ENCODE data around the gene GM2A.
A peak's percentile ranks its signal among the peaks of the same experiment; 100 is the strongest.
"Not testable (repeated sequence)": the region's sequence is repeated elsewhere in the genome, so short reads cannot be mapped to it uniquely, and the experiment has no call there.

GM2A gene

DNA sequence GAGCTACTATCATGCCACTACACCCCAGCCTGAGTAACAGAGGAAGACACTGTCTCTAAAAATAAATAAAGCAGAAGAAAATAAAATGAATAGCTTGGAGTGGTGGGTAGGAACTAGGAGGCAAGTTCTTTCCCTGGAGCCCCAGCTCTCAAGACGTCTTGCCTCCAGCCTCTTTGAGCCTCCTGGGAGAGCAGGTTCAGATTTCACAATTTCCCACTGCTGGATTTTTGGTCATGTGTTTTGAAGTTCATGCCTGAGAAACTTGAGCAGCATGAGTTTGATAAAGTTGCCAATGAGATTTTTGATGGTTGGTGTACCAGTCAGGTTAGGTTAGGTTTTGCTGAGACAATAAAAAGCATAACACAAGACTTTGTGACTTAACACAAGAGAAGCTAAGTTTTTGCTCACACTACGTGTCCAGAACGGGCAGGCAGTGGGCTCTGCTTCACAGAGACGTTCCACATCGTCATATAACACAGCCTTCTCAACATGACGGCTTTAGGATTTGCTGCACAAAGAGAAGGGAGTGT is 25.0 kb upstream of the GM2A start:
- DNase-seq (ENCODE audit: low read depth in 2 of 2), result no peak

DNA sequence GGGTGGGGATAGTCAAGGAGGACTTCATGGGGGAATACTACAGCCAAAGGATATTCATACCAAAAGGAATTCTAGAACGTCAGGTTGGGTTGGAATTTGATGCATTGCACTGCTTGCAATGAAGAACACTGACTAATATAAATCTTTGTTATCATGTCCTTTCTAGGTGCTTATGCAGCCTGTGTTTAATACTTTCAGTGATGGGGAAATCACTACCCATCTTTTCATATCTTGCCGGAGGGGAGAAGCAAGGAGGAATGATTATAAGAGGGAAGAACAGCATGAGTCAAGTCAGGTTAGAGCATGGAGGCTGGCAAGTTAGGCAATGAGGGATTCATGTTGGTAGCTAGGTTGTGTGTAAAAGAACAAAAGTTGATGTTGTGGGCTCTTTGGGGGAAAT is 24.0 kb upstream of the GM2A start:
- DNase-seq (ENCODE audit: low read depth in 2 of 2), result no peak

DNA sequence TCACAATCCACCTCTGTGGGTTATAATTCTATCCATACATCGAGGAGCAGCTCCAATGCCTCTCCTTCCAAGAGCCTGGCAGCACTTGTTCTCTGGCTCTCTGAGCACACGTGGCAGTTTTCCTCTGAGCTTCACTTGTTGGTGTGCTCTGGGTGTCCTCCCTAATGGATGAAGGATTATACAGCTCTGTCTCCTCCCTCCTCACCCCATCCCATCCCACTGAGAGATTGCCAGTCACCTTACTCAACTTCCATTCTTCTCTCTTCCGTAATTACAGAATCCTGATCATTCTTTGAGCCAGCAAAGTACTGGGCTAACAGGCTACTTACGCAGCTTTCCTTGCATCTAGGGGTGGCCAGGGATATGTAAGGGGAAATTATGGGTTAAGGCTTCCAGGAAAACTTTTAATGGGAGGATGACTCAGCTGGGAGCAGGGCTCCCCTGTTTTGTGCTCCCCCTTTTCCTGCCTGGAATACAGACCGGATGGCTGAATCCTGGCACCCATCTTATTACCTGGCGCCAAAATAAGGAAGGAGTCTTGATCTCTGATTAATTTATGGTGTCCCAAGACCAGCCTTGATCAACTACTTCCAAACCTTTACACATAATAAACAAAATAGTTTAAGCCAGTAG is 22.8 kb upstream of the GM2A start:
- no peak for DNase-seq (ENCODE audit: low read depth in 2 of 2)

DNA sequence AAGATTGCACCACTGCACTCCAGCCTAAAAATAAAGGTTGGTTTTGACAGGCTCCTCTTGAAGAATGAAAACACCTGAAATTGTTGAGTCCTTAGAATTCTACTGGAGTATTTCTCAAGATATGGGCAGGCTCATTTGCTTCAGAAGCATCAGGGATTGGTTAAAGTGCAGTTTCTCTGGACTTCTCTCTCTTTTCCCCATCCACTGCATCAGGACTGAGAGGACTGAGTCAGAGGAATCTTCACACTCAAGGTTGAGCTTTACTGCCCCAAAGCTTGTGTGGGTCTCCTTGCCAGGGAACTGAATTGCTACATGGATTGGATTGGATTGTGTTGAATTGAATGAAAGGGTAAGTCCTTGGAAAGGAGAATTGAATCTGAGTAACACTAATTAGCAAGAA is 21.6 kb upstream of the GM2A start:
- no peak for DNase-seq (ENCODE audit: low read depth in 2 of 2)

DNA sequence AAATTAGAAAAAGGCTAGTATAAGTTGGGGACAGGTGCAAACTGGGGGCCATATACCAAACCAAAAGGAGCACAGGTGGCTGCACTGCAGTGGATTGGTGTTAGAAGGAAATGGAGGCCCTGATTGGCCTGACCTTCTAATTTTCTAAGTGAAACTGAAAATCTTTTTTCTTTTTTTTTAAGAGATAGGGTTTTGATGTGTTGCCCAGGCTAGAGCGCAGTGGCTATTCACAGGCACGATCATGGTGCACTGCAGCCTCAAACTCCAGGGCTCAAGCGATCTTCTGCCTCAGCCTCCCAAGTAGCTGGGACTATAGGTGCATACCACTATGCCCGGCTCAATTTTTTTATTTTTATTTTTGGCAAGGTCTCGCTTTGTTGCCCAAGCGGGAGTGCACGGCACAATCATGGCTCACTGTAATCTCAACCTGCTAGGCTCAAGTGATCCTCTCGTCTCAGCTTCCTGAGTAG is 19.3 kb upstream of the GM2A start:
- no peak for DNase-seq (ENCODE audit: low read depth in 2 of 2)

DNA sequence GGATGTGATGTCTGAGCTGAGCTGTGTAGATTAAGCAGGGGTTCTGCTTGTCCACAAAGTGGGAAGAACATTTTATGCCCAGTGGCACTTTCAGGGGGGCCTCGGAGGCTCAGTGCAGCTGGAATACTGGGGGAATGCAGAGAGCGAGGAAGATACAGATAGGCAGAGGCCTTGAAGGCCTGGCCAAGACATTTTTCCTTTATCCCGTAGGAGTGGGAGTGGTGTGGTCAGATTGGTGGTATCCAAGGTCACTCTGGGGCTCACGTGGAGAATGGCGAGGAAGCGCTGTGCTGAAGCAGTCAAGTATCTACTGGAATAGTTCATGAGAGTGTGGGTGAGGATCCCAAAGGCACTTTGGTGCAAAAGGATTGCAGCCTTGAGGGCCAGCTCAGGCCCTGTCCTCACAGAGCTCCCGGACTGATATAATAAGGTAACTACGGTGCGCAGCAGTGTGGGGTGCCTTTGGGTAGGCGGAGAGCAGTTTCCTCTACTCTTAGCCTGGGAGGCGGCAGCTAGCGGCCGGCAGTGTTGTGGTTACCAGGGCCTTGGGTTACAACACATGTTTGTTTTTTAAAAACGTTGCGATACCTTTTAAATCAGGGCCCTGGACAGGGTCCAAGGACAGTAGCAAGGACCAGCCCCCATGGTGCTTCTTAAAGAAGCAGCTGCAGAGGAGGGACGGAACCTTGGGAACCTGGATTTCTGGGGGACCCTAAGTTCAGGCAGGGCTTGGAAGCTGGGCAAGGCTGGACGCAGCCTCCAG is 18.3 kb upstream of the GM2A start:
- no peak for DNase-seq (ENCODE audit: low read depth in 2 of 2)

DNA sequence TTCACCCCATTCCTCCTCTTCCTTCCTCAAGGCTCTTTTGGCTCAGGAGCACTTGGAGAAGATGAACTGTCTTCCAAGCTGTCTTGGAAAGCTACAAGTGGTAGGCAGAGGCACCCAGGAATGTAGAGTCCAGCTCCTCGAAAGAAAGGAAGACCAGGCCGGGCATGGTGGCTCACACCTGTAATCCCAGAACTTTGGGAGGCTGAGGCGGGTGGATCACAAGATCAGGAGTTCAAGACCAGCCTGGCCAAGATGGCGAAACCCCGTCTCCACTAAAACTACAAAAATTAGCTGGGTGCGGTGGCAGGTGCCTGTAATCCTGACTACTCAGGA is 17.8 kb upstream of the GM2A start:
- not testable (repeated sequence) for DNase-seq (ENCODE audit: low read depth in 2 of 2)

DNA sequence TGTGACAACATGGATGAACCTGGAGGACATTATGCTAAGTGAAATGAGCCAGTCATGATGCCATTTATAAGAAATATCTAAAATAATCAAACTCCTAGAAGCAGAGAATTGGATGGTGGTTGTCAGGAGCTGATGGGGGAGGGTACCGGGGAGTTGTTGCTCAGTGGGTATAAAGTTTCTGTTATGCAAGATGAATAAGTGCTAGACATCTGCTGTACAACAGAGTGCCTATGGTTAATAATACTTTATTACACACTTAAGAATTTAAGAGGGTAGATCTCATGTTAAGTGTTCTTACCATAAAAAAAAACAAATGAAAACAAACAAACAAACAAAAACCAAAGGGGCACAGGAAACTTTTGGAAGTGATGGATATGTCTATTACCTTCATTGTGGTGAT is 16.1 kb upstream of the GM2A start:
- DNase-seq (ENCODE audit: low read depth in 2 of 2), result no peak

DNA sequence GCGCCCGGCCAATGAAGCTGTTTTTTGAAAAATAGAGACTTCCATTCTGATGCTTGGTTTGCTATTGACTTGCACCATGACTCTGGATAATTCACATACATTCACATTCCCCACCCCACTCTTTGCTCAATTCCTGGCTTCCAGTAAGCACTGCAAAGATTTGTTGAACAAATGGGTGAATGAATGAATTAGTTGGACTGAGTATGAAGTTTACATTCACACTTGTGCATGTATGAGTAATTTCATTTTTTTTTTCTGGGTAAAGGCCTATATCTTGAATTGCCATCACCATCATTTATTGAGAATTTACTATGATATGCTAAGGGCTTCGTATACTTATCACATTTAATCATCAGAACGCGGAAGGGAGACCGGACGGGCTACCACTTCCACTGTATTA is 15.3 kb upstream of the GM2A start:
- no peak for DNase-seq (ENCODE audit: low read depth in 2 of 2)

DNA sequence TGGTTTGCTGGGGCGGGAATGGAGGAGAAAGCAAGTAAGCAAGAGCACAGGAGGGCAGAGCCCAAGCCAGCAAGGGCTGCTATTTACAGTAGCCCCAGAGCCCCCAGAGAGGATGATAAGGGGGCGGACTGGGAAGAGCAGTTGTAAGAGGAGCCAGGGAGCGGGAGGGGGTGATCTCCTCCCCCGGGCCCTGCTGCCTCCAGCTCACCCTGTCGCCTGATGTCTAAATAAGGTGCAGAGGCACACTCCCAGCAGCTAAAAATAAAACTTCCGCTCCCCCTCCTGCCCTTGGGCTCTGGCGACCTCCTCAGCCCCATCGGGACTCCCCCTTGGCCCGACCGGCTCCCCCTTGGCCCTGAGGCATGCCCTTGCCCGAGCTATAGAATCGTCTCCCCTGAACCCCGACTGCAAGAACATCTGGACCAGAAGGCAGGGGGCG is 14.7 kb upstream of the GM2A start:
- no peak for DNase-seq (ENCODE audit: low read depth in 2 of 2)

DNA sequence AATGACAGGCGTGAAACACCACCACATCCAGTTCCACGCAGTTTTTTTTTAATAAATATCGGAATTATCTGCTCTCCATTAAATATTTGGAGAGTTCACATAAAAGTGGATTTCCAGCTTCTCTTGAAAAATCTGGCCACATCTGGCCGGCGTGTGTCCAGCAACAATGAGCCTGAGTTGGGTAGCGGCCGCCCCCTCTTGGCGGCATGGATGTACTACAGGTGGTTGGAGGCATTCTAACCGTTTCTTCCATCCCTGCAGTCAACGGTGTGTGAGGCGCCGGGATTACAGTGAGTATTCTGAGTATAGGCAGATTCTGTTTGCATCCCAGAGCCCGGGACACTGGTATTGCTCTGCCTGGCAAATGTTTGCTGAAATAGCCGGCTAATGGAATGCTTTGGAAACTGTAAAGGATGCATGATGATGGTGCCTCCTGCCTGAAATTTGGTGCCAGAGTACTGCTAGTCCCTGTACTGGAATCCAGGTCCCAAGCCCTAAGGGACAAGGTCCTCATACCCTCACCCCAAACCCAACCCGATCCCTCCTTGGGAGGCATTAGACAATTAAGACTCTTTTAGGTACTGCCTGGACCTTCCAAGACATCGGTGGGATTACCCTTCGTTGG is 13.6 kb upstream of the GM2A start:
- peak in 1 of 2 donors; percentile 56 for DNase-seq (ENCODE audit: low read depth in 2 of 2)

DNA sequence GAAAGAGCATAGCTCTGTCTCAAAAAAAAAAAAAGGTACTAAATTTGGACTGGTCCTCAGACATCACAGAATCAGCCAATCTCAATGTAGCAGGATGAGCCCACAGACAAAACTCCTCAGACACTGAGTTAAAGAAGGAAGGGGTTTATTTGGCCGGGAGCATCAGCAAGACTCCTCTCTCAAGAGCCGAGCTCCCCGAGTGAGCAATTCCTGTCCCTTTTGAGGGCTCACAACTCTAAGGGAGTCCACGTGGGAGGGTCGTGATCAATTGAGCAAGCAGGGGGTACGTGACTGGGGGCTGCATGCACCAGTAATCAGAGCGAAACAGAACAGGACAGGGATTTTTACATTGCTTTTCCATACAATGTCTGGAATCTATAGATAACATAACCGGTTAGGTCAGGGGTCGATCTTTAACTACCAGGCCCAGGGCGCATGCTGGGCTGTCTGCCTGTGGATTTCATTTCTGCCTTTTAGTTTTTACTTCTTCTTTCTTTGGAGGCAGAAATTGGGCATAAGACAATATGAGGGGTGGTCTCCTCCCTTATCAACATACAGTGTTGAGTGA is 12.6 kb upstream of the GM2A start:
- not testable (repeated sequence) for DNase-seq (ENCODE audit: low read depth in 2 of 2)

DNA sequence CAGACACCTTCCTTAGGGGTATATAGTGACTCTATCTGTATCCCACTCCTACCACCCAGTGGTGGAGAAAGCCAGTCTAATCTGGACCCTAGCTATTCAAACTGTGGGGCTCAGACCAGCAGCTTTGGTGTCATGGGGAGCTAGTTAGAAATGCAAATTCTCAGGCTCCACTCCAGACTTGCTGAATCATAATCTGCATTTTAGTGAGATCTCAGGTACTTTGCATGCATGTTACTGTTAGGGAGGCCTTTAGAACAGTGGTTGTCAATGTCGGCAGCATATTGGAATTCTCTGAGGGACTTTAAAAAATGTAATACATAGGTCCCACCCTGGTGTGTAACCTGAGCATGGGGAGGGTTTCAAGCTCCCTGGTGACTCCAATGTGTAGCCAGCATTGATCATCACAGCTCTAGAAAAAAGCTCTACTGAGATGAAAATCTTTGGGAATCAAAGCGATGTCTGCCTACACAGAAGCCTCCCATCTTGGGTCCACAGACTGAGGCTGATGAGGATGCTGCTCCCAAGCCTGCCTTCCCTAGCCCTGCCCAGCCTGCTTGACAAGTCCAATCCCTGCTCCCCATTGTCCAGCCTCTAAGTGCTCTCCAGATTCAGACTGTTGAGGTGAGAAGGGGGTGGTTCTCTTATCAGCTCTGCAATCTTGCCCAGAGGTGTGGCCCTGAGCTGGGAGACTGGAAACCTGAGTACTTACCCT is 11.9 kb upstream of the GM2A start:
- DNase-seq (ENCODE audit: low read depth in 2 of 2), result no peak

DNA sequence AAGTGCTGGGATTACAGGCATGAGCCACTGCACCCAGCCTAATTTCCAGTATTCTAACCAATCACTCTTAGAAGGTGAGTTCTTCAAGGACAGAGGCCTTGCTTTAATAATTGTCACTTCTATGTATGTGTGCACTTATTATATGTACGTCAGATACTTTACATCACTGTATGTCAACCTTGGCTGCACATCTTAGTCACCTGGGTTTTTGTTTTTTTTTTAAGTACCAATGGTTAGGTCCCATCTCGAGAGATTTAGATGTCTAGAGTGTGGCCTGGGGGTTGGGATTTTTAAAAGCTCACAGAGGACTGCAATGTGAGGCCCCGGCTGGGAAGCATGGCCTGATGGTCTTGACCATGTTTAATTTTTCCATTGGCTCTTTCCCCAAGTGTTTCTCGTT is 9.9 kb upstream of the GM2A start:
- DNase-seq (ENCODE audit: low read depth in 2 of 2), result no peak

DNA sequence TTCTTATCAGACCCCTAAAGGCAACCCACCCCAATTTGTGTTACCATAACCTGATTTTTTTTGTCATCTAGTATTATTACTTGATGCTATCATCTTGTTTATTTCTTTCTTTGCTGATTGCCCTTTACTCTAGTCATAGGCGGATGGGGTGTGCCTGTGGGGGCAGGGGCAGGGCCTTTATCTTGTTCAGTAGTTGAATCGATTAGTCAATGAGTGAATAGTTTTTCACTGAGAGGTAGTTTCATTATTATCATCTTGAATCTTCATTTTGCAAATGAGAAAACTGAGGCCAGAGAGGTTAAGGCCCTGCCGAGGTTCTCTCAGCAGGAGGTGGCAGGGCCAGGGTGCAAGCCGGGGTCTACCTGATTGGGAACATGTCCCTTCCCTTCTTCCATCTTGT is 9.4 kb upstream of the GM2A start:
- DNase-seq (ENCODE audit: low read depth in 2 of 2), result no peak

DNA sequence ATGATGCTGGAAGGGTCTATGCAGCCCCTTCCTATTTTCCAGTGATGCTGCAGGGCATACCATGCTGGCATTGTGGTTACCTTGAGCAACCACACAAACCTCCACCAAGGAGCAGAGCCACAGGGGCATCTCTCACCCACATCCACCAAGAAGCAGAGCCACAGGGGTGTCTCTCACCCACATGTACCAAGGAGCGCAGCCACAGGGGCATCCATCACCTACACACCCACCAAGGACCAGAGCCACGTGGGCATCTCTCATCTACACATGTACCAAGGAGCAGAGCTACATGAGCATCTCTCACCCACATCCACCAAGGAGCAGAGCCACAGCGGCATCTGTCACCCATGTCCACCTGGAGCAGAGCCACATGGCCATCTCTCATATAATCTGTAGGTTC is 8.8 kb upstream of the GM2A start:
- DNase-seq (ENCODE audit: low read depth in 2 of 2), result no peak

DNA sequence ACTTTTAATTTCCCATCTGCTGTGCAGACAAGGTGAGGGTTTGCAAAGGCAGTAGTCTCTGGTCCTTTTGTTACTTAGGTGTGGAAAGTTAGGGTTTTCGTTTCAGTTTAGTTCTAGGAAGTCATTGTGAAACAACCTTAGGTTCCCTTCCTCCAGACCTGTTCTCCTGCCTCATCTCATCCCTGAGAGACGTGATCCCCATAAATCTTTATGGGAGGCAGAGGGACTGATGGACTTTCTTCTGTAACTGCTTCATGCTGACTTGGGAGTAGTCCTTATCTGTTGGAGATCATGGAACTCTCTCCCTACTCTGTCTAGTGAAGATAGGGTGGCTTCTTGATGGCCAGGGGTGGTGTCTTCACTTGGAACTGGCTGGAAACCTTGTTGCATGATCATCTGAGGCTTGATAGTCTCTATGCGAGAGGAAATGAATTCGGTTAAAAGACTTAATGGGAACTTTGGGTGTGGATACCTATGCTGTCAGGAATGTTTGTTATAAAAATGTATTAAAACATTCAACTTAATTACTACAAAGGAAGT is 7.2 kb upstream of the GM2A start:
- no peak for DNase-seq (ENCODE audit: low read depth in 2 of 2)

DNA sequence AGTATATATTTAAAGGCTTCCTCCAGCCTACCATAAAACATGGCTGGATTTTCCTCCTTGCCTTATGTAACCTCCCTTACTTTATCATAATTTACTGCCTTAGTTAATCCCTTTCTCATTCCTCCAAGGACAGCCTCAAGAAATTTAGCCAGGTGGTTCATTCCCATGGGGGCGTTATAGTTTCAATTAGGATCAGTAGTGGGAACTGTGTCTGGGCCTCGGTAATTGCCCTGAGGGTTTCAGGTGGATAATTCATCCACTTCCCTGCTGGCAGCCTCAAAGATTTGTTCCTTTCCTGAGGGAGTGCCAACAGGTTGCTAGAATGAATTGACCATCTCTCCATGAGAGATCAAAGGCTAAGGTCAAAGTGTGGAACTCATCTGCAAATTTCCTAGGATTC is 4.3 kb upstream of the GM2A start:
- no peak for DNase-seq (ENCODE audit: low read depth in 2 of 2)

DNA sequence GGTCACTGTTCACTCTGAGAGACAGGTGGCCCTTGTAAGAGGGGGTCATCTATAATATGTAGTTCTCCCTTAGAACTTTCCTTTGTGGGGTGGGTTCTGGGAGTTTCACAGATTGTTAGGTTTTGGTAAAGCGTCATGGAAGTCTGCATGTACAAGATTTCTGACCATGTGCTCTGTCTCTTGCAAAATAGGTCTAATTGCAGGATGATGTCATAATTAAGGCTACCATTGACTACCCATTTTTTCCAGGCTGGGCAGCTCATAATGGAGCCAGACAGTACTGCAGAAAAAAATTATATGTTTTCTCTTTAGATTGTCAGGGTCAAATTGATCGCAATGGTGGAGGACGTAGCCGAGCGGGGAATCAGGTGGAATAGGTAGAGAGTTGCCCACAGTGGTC is 3.7 kb upstream of the GM2A start:
- DNase-seq (ENCODE audit: low read depth in 2 of 2), result no peak

DNA sequence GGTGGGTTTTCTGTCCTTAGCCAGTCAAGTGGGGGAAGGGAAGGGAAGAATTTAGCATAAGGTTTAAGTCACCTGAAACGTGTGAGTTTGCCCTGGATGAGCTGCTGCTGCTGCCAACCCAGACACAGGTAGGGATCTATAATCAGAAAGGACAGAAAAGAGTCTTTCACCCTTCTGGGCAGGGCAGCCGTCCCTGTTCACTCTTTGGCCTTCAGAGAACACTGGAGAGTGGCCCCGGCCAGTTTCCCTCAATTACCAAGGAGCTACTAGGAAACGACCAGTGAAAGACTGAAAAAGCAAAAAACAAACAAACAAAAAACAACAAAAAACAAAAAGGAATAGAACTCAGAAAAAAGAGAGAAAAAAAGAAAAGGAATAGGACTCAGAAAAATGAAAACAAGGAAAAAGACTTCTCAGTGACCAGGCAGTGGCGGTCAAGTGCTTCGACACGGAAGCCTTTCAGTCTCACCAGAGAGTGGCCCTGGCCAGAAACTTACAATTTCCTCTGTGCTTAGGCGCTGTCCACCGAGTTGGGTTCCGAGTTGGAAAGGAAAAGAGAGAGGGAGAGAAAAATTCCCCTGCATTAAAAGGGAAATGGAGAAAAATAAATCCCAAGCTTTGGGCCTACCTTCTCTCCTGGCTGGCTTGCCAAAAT is 2.5 kb upstream of the GM2A start:
- DNase-seq (ENCODE audit: low read depth in 2 of 2), result no peak

DNA sequence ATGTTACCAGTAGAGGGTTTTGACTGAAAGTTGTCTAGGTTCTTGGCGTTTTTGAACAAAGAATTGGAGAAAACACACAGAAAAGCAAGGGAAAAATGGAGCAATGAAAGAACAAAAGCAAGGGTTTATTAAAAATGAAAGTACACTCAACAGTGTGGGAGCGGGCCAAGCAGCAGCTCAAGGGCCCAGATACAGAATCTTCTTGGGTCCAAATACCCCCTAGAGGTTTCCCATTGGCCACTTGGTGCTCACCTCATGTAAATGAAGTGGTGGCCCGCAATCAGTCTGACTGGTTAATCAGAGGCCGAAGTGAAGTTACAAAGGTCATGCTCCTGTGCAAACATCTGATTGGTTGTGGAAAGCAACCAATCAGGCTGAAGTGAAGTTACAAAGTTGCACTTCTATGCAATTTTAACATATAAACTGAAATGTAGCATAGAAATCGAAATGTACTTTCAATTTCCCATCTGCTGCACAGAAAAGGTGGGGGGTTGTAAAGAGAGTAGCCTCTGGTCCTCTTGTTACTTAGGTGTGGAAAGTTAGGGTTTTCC is 1.9 kb upstream of the GM2A start:
- DNase-seq (ENCODE audit: low read depth in 2 of 2), result no peak
